Ovary (tissue), 3 donors: ENCODE measurements around the gene DIO3.

ENCODE experiments used
- CTCF ChIP-seq, 3 donors: fragments of 450-650 bp in 2 of 3; fragments of 200-600 bp in 1 of 3; IDR thresholded peaks; one replicate each; pipeline versions ENCODE4 v1.5.1 to v1.8.0; 2016 to 2022; ENCODE audit warnings: antibody characterized with exemption in 3 of 3, mild to moderate bottlenecking in 1 of 3
- EP300 ChIP-seq: sonication (generic); formaldehyde crosslinking; IDR thresholded peaks from one replicate; pipeline ENCODE4 v1.6.1; 2017; ENCODE audit warnings: antibody characterized with exemption
- POLR2A ChIP-seq: fragments of 450-650 bp; IDR thresholded peaks from one replicate; pipeline ENCODE4 v1.6.1; 2017; ENCODE audit warnings: antibody characterized with exemption, mild to moderate bottlenecking, moderate library complexity
- donor health status: DM: no; HTN: no; CAD: no.

GRCh38 chr14:101516401-101516800 is 44.9 kb upstream of the DIO3 start:
- TF ChIP-seq CTCF (IDR thresholded peaks at IDR 0.05), result no peak
- TF ChIP-seq POLR2A, result no peak
- TF ChIP-seq EP300, result no peak
